ENCODE measurements around the gene GUCA2A.
"Not testable (repeated sequence)": the region's sequence is repeated elsewhere in the genome, so short reads cannot be mapped to it uniquely, and the experiment has no call there.

The GUCA2A gene

DNA sequence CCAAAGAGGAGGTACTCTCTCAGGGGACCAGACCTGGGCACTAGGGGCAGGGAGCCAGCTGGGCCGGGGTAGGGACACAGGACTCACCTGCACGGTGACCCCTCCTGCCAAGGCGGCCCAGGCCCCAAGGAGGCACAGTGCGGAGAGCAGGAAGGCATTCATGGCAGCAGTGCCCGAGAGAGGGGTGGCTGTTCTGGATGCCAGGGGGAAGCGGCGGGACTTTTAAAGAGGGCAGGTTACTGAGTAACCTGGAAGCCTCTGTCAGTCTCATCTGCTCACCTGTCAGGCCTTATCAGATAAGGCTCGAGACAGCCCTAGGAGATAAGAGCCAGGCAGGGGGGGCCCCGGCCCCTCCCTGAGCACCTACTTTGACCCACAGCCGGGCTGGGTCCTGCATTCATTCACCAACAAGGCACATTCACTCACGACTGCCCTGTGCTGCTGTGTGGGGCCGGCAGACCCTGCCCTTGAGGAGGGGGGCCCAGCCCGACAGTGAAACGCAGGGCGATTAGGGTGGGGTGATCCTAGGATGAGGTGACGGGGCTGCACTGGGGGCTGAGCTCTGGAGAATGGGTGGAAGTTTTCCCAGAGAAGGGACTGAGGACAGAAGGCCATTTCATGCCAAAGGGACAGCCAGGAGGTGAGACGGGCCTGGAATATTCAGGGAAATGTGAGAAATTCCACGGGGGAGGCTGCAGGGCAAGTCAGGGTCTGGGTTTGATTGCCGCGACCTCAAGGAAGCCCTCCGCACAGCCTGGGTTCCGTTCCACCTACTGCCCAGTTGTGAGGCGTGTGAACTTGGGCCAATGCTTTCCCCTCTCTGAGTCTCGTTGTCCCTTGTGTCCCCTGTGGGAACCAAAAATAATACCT, at the start of gene GUCA2A:
TSS of gene GUCA2A (minus strand) at position 195 of the 870 bp plus-strand sequence. CDS start at position 162, 33 bp downstream.
- DNase-seq (ENCODE audit: low spot score in 2 of 2) (no peak), ATAC-seq (peak; percentile 40)
- no peak within 1 kb of the TSS for H3K27ac Mint-ChIP-seq
- H3K4me3 Mint-ChIP-seq: no peak within 1 kb of the TSS
- H3K36me3 Mint-ChIP-seq: no peaks in the 10 kb centered on the region
- H3K9me3 Mint-ChIP-seq: peaks cover 10% of the 10 kb centered on the region
- H3K4me1 Mint-ChIP-seq: peaks cover 7% of the 10 kb centered on the region

GRCh38 chr1:42211224-42211623, 46.7 kb upstream of the GUCA2A start:
- H3K27ac Mint-ChIP-seq: no peak overlapping the region
- peaks cover 39% of the 10 kb centered on the region for H3K4me1 Mint-ChIP-seq
- no peak overlapping the region for H3K4me3 Mint-ChIP-seq
- no peak for DNase-seq (ENCODE audit: low spot score in 2 of 2)
- H3K9me3 Mint-ChIP-seq: no peaks in the 10 kb centered on the region
- ATAC-seq: no peak
- peaks cover 12% of the 10 kb centered on the region for H3K36me3 Mint-ChIP-seq

DNA sequence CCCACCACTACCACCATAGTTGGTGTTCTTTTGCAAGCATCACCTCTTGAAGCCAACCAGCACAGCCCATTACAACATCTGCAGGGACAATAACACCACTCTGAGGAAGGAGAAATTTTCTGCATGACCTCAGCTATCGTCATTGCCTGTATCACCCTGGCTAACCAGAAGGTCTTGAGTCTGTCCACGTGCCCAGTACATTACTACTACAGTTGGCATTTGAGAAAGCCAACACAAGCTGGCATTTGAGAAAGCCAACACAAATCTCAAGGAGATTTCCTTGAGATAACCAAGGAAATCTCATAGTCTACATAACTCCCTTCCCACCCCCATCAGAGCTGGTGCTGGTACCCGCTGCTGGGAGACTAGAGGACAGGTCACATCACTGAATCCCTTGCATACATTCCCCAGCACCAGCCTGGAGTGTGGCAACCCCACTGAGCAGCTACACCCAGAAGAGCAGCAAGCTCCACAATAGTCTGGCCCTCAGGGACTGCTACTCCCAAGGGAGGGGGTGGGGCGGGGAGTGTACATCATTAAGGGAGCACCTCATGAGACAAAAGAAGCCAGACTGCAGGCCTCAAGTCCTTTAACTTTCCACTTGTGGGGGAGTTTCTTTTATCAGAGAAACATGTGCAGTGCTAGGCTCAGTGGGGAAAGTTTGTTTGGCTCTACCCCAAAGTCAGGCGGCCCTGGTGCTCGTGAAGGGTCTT, 46.0 kb upstream of the GUCA2A start:
- Mint-ChIP-seq H3K27ac (no peak overlapping the region), H3K9me3 (no peaks in the 10 kb centered on the region), H3K4me3 (no peak overlapping the region), H3K36me3 (peaks cover 17% of the 10 kb centered on the region), H3K4me1 (peaks cover 44% of the 10 kb centered on the region)
- ATAC-seq: no peak
- DNase-seq (ENCODE audit: low spot score in 2 of 2): no peak

- Mint-ChIP-seq H3K4me1 (peaks cover 41% of the 10 kb centered on the region), H3K36me3 (peaks cover 24% of the 10 kb centered on the region), H3K4me3 (no peak overlapping the region), H3K27ac (no peak overlapping the region), H3K9me3 (no peaks in the 10 kb centered on the region)
- ATAC-seq (no peak), DNase-seq (ENCODE audit: low spot score in 2 of 2) (no peak)
These were observed 45.1 kb upstream of the GUCA2A start for GRCh38 chr1:42209526-42210251.

DNA sequence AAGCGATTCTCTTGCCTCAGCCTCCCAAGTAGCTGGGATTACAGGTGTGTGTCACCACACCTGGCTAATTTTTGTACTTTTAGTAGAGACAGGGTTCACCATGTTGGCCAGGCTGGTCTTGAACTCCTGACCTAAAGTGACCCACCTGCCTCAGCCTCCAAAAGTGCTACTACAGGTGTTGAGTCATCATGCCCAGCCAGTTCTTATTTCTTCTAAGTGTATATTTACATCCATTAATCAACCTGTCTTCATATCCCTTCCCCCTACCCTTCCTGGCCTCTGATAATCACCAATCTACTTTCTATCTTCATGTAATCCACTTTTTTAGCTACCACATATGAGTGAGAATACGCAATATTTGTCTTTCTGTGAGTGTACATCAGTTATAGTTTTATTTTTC, 42.4 kb upstream of the GUCA2A start:
- not testable (repeated sequence) for H3K4me3 Mint-ChIP-seq; ATAC-seq; H3K9me3 Mint-ChIP-seq; DNase-seq (ENCODE audit: low spot score in 2 of 2)
- Mint-ChIP-seq H3K27ac (peak overlapping the region; percentile 3), H3K36me3 (peaks cover 41% of the 10 kb centered on the region), H3K4me1 (peaks cover 37% of the 10 kb centered on the region)

DNA sequence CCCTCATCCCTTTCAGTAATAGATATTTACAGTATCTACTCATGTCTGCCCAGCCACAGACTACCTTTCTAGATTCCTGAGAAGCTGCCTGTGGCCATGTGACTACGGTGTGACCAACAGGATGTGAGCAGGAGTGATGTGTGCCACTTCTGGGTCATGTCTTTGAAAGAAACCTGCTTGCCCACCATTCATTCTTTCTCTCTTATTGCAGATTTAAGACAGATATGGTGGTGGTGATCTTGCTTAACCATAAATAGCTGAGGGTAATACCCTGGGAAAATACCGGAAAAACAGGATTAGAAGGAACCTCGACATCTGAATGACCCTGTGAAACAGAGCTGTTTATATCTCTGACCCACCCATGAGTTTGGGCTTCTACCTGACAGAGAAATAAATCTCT, 41.6 kb upstream of the GUCA2A start:
- ATAC-seq (peak; percentile 89), DNase-seq (ENCODE audit: low spot score in 2 of 2) (no peak)
- peaks cover 9% of the 10 kb centered on the region for H3K9me3 Mint-ChIP-seq
- H3K4me3 Mint-ChIP-seq: no peak overlapping the region
- H3K36me3 Mint-ChIP-seq: peaks cover 45% of the 10 kb centered on the region
- peak overlapping the region; percentile 55 for H3K27ac Mint-ChIP-seq
- peaks cover 32% of the 10 kb centered on the region for H3K4me1 Mint-ChIP-seq

DNA sequence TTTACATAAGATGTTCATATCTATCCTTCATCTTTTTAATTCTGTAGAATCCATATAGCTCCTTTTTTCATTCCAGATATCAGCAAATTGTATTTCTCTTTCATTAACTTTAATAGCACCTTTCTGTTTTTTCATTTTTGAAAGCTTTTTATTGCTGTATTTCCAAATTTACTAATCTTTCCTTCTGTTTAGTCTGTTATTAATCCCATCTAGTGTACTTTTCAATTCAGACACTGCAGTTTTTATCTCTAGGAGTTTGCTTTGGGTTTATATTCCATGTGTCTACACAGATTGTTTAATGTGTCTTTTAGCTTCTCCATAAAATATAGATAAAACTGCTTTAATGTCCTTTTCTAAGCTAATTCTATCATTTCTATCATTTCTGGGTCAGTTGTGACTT, 37.4 kb upstream of the GUCA2A start:
- Mint-ChIP-seq H3K4me3 (no peak overlapping the region), H3K27ac (no peak overlapping the region), H3K36me3 (peaks cover 78% of the 10 kb centered on the region), H3K9me3 (peaks cover 9% of the 10 kb centered on the region), H3K4me1 (peaks cover 12% of the 10 kb centered on the region)
- no peak for ATAC-seq
- DNase-seq (ENCODE audit: low spot score in 2 of 2): no peak

- Mint-ChIP-seq H3K9me3 (peaks cover 9% of the 10 kb centered on the region), H3K4me1 (no peaks in the 10 kb centered on the region), H3K27ac (no peak overlapping the region), H3K36me3 (peaks cover 72% of the 10 kb centered on the region), H3K4me3 (no peak overlapping the region)
- DNase-seq (ENCODE audit: low spot score in 2 of 2) (no peak), ATAC-seq (no peak)
These were observed 33.7 kb upstream of the GUCA2A start for GRCh38 chr1:42198251-42198650.

- no peak for ATAC-seq
- H3K27ac Mint-ChIP-seq: no peak overlapping the region
- no peak for DNase-seq (ENCODE audit: low spot score in 2 of 2)
- peaks cover 66% of the 10 kb centered on the region for H3K36me3 Mint-ChIP-seq
- H3K4me3 Mint-ChIP-seq: no peak overlapping the region
- peaks cover 7% of the 10 kb centered on the region for H3K4me1 Mint-ChIP-seq
- H3K9me3 Mint-ChIP-seq: no peaks in the 10 kb centered on the region
These were observed 31.3 kb upstream of the GUCA2A start for GRCh38 chr1:42195841-42196240.

GRCh38 chr1:42192106-42192505, 27.6 kb upstream of the GUCA2A start:
- H3K9me3 Mint-ChIP-seq: no peaks in the 10 kb centered on the region
- H3K27ac Mint-ChIP-seq: no peak overlapping the region
- peaks cover 74% of the 10 kb centered on the region for H3K36me3 Mint-ChIP-seq
- H3K4me3 Mint-ChIP-seq: no peak overlapping the region
- ATAC-seq (no peak), DNase-seq (ENCODE audit: low spot score in 2 of 2) (no peak)
- peaks cover 7% of the 10 kb centered on the region for H3K4me1 Mint-ChIP-seq

DNA sequence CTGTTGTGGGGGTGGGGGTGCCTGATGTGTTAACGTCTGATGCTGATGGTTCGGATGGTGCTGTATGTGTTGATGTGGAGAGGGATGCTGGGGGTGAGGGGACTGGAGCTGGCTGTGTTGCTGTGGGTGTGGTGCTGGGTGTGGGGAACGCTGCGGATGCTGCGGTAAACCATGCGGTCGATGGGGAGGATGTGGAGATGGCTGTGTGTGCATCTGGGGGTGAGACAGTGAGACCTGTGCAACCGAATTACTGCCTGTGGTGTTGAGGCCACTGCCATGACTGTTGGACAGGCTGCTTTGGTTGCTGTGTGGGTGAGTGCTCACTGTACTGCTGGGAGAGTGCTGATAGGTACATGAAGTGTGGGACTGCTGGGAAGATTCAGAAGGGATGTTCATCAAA, 26.8 kb upstream of the GUCA2A start:
- H3K27ac Mint-ChIP-seq: peak overlapping the region; percentile 63

GRCh38 chr1:42189931-42190853, 25.6 kb upstream of the GUCA2A start:
- Mint-ChIP-seq H3K27ac (no peak overlapping the region), H3K4me3 (no peak overlapping the region), H3K36me3 (peaks cover 77% of the 10 kb centered on the region), H3K9me3 (no peaks in the 10 kb centered on the region), H3K4me1 (peaks cover 14% of the 10 kb centered on the region)
- DNase-seq (ENCODE audit: low spot score in 2 of 2) (no peak), ATAC-seq (no peak)

More for the DNA sequence above, 26.8 kb upstream of the GUCA2A start:
- Mint-ChIP-seq H3K9me3 (no peaks in the 10 kb centered on the region), H3K4me1 (peaks cover 9% of the 10 kb centered on the region), H3K4me3 (no peak overlapping the region), H3K36me3 (peaks cover 75% of the 10 kb centered on the region)
- ATAC-seq (no peak), DNase-seq (ENCODE audit: low spot score in 2 of 2) (no peak)

DNA sequence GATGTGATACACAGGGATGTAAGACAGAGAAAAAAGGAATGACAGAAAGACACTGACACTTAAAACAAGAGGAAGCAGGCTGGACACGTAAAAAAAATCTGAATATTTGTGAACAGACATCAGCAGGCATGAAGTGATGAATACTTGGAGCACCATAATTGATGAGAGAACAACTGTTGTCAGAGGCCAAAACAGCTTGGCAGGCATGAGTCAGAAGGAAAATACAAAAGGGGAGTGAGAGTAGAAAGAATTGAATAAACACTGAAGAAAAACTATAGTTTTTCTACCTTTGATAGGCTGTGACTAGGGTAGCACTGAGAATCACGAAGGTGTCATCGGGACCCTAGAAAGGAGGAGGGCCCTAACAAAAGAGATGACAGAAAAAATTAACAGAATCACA, 21.6 kb upstream of the GUCA2A start:
- no peak overlapping the region for H3K4me3 Mint-ChIP-seq
- H3K27ac Mint-ChIP-seq: peak overlapping the region; percentile 44
- no peaks in the 10 kb centered on the region for H3K9me3 Mint-ChIP-seq
- H3K36me3 Mint-ChIP-seq: peaks cover 80% of the 10 kb centered on the region
- H3K4me1 Mint-ChIP-seq: peaks cover 10% of the 10 kb centered on the region
- DNase-seq (ENCODE audit: low spot score in 2 of 2): no peak
- ATAC-seq: peak; percentile 46

GRCh38 chr1:42184616-42185015, 20.1 kb upstream of the GUCA2A start:
- ATAC-seq: no peak
- no peak for DNase-seq (ENCODE audit: low spot score in 2 of 2)
- Mint-ChIP-seq H3K9me3 (no peaks in the 10 kb centered on the region), H3K27ac (peak overlapping the region; percentile 7), H3K4me1 (peaks cover 7% of the 10 kb centered on the region), H3K4me3 (no peak overlapping the region), H3K36me3 (peaks cover 73% of the 10 kb centered on the region)

DNA sequence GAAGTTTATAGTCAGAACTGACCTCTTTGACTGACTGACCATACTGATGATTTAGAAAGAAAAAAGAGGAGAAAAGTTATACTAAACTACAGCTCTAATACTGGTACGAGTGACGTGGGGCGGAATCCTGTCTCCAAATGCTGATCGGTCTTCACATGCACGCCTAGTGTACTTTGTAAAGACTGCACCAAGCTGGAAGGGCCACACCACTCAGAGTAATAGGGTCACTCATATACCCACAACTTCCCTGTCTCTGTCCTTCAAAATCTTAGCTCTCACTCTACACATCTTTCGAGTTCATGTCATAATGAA, 19.4 kb upstream of the GUCA2A start:
- Mint-ChIP-seq H3K27ac (peak overlapping the region; percentile 7), H3K36me3 (peaks cover 73% of the 10 kb centered on the region), H3K4me1 (peaks cover 7% of the 10 kb centered on the region), H3K9me3 (no peaks in the 10 kb centered on the region), H3K4me3 (no peak overlapping the region)
- DNase-seq (ENCODE audit: low spot score in 2 of 2) (no peak), ATAC-seq (no peak)

All from stimulated activated effector memory CD8-positive, alpha-beta T cell treated with anti-CD3 and anti-CD28 coated beads, Interleukin-12 subunit alpha, Interleukin-12 subunit beta, amount 100 ng/mL, for 72 hours (primary cell).